Erythroblast (primary cell): ENCODE results near the gene MKLN1.
"Not testable (repeated sequence)": the region's sequence is repeated elsewhere in the genome, so short reads cannot be mapped to it uniquely, and the experiment has no call there.

ENCODE experiments used
- GATA1 ChIP-seq: IDR thresholded peaks from 2 replicates; pipeline ENCODE4 v1.6.1; 2011; ENCODE audit warnings: low read depth, mild to moderate bottlenecking, control low read depth, low read length, moderate library complexity
- POLR2A ChIP-seq: IDR thresholded peaks from 2 replicates; pipeline ENCODE4 v1.6.1; 2011; ENCODE audit warnings: mild to moderate bottlenecking, low read length

DNA sequence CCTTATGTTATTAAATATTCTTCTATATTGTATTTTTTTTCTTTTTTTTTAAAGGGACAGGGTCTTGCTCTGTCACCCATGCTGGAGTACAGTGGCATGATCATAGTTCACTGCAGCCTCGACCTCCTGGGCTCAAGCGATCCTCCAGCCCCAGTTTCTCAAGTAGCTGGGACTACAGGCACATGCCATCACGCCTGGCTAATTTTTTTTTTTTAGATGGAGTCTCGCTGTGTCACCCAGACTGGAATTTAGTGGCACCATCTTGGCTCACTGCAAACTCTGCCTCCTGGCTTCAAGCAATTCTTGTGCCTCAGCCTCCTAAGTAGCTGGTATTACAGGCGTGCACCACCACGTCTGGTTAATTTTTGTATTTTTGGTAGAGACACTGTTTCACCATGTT lies 5.1 kb downstream of the MKLN1 start:
- TF ChIP-seq POLR2A, GATA1: not testable (repeated sequence)
